A549 (cell line): ENCODE results near the gene SUSD1. TPM values are rescaled to one million over a fixed set of nuclear protein-coding genes. Genes with fewer than 3 reads are reported as not detected.

Experiments
- ATAC-seq, 2 experiments: fragments of 200-7000 bp in 1 of 2; fragments of >200 bp in 1 of 2; cut with Nextera tagmentation in 1 of 2; cut with Tn5 transposase in 1 of 2; 3 replicates each; pipeline versions ENCODE4 v1.8.0 to v1.9.1; 2018 to 2020; ENCODE audit warnings: mild to moderate bottlenecking in 1 of 2, moderate library complexity in 1 of 2
- CTCF ChIA-PET: fragments of 300-600 bp; sonication (Branson Sonifier 250); formaldehyde crosslinking; extraction: SDS; loops from one replicate; lab custom pipeline; 2021; ENCODE audit warnings: antibody characterized with exemption, inconsistent platforms; lab: Yijun Ruan, JAX
- POLR2A ChIA-PET: fragments of 350-600 bp; formaldehyde crosslinking; extraction: SDS; loops from one replicate; lab custom pipeline; 2021; ENCODE audit warnings: antibody characterized with exemption, inconsistent platforms; lab: Yijun Ruan, JAX
- DNase-seq, 2 experiments: peaks; one replicate each; pipeline versions ENCODE4 v3.0.0 to v3.0.0-alpha.2; 2011 to 2016; ENCODE audit warnings: low read depth in 1 of 2, low spot score in 1 of 2
- FAIRE-seq: peaks from 2 replicates; lab custom pipeline; 2011; peaks lifted over from hg19 to GRCh38; lab: Jason Lieb, UNC
- H3K27ac ChIP-seq, 2 experiments: fragments of >200 bp; sonication (Bioruptor Twin); formaldehyde crosslinking; 3 replicates each; pipeline ENCODE4 v1.5.1; 2016 to 2017
- H3K4me1 ChIP-seq: fragments of >200 bp; sonication (Bioruptor Twin); formaldehyde crosslinking; 3 replicates; pipeline ENCODE4 v1.6.1; 2016
- H3K4me2 ChIP-seq: fragments of >200 bp; sonication (Bioruptor Twin); formaldehyde crosslinking; 3 replicates; pipeline ENCODE4 v1.6.1; 2016
- H3K4me3 ChIP-seq: fragments of >200 bp; sonication (Bioruptor Twin); formaldehyde crosslinking; 3 replicates; pipeline ENCODE4 v1.5.1; 2016
- H3K9me3 ChIP-seq: fragments of >200 bp; sonication (Bioruptor Twin); formaldehyde crosslinking; 3 replicates; pipeline ENCODE4 v1.6.1; 2016
- BCL3 ChIP-seq: fragments of >200 bp; sonication (Bioruptor Twin); formaldehyde crosslinking; IDR thresholded peaks from 3 replicates; pipeline ENCODE4 v1.6.1; 2016
- BHLHE40 ChIP-seq: IDR thresholded peaks from 2 replicates; pipeline ENCODE4 v1.6.1; 2012; ENCODE audit warnings: low read depth, low read length, inconsistent platforms
- CBX2 ChIP-seq: fragments of 200-600 bp; sonication (generic); IDR thresholded peaks from 2 replicates; pipeline ENCODE4 v1.6.1; 2016; ENCODE audit warnings: low read depth, mild to moderate bottlenecking, borderline replicate concordance
- CBX8 ChIP-seq: fragments of 200-600 bp; sonication (generic); IDR thresholded peaks from 2 replicates; pipeline ENCODE4 v1.6.1; 2016
- CTCF ChIP-seq: fragments of >200 bp; sonication (Bioruptor Twin); formaldehyde crosslinking; IDR thresholded peaks from 3 replicates; pipeline ENCODE4 v1.5.1; 2016
- EP300 ChIP-seq, 2 experiments: fragments of >200 bp; sonication (Bioruptor Twin); formaldehyde crosslinking; IDR thresholded peaks; 2 replicates in 1 of 2; 3 replicates in 1 of 2; pipeline ENCODE4 v1.6.1; 2016 to 2017
- FOSL2 ChIP-seq, 2 experiments: fragments of 450-650 bp in 1 of 2; fragments of >200 bp in 1 of 2; sonication (Bioruptor Twin) in 1 of 2; formaldehyde crosslinking; IDR thresholded peaks; 2 replicates each; pipeline versions ENCODE4 v1.5.0 to v1.6.1; 2016 to 2020; ENCODE audit warnings: mild to moderate bottlenecking in 1 of 2, moderate library complexity in 1 of 2
- FOXS1 ChIP-seq: fragments of 250-450 bp; sonication (Bioruptor Pico); IDR thresholded peaks from 2 replicates; pipeline ENCODE4 v1.5.0; 2020; ENCODE audit warnings: mild to moderate bottlenecking, moderate library complexity
- KDM1A ChIP-seq: fragments of 200-600 bp; sonication (generic); IDR thresholded peaks from 2 replicates; pipeline ENCODE4 v1.6.1; 2016; ENCODE audit warnings: low read depth, mild to moderate bottlenecking
- MAFK ChIP-seq: fragments of 450-650 bp; IDR thresholded peaks from 2 replicates; pipeline ENCODE4 v1.6.1; 2014; ENCODE audit not compliant: partially characterized antibody
- NPAS2 ChIP-seq: fragments of 250-450 bp; sonication (Bioruptor Pico); IDR thresholded peaks from 2 replicates; pipeline ENCODE4 v1.8.0; 2022; ENCODE audit warnings: mild to moderate bottlenecking, moderate library complexity, borderline replicate concordance
- POLR2A ChIP-seq: IDR thresholded peaks from 2 replicates; pipeline ENCODE4 v1.6.1; 2012; ENCODE audit warnings: mild to moderate bottlenecking, low read length
- RAD21 ChIP-seq, 2 experiments: fragments of >200 bp in 1 of 2; sonication (Bioruptor Twin) in 1 of 2; formaldehyde crosslinking in 1 of 2; IDR thresholded peaks in 1 of 2; conservative IDR thresholded peaks in 1 of 2; 2 replicates in 1 of 2; 3 replicates in 1 of 2; pipeline ENCODE4 v1.6.1; 2012 to 2018; ENCODE audit warnings: inconsistent platforms in 1 of 2
- SMC3 ChIP-seq: fragments of >200 bp; sonication (Bioruptor Twin); formaldehyde crosslinking; IDR thresholded peaks from 3 replicates; pipeline ENCODE4 v1.6.1; 2018; ENCODE audit warnings: inconsistent platforms
- TFCP2L1 ChIP-seq: fragments of 250-450 bp; sonication (Bioruptor Pico); IDR thresholded peaks from 2 replicates; pipeline ENCODE4 v1.5.0; 2021; ENCODE audit warnings: mild to moderate bottlenecking
- ZNF302 ChIP-seq: fragments of 250-450 bp; sonication (Bioruptor Pico); IDR thresholded peaks from 2 replicates; pipeline ENCODE4 v1.9.0; 2021; ENCODE audit warnings: inconsistent platforms, mild to moderate bottlenecking, moderate library complexity
- ZSCAN20 ChIP-seq: fragments of 250-450 bp; sonication (Bioruptor Pico); IDR thresholded peaks from 2 replicates; pipeline ENCODE4 v1.8.0; 2022; ENCODE audit warnings: mild to moderate bottlenecking, moderate library complexity
- WGBS: methylation state at CpG from one replicate; pipeline ENCODE4 v1.1.6; 2017; ENCODE audit errors: missing lambda C conversion rate; 5-methylcytosine and 5-hydroxymethylcytosine counted together
- polyA plus RNA-seq, 4 experiments: library from polyadenylated mRNA; depleted of rRNA in 3 of 4; stranded (reverse); fragments of >200 nt; fragmentation: RNase III in 1 of 4; extraction: RNeasy Plus Mini Kit Qiagen cat#74134 plus additional on column Dnase treatment in 1 of 4; gene quantifications; 2 replicates in 3 of 4; 3 replicates in 1 of 4; pipeline ENCODE4 v1.2.3, GENCODE V29; 2011 to 2017
- TF ChIP-seq, protein P1 (sequence below): fragments of 200-600 bp; sonication (generic); IDR thresholded peaks from 2 replicates; pipeline ENCODE4 v1.6.1; 2016; ENCODE audit warnings: antibody characterized with exemption, mild to moderate bottlenecking, moderate library complexity

Gene SUSD1
- polyA plus RNA-seq, 2 of the 4 experiments (the other 2 are of a cell fraction), result 15.7 to 18.6 TPM

- H3K4me3 ChIP-seq, result no peak overlapping the region
- TF ChIP-seq ZNF302 (CRISPR knock-in tag), result no peak
- no peak for TF ChIP-seq CBX2
- no peak for TF ChIP-seq ZSCAN20 (CRISPR knock-in tag)
- TF ChIP-seq POLR2A, result no peak
- no peak for TF ChIP-seq FOSL2 (IDR thresholded peaks at IDR 0.05)
- TF ChIP-seq FOSL2 (CRISPR knock-in tag; IDR thresholded peaks at IDR 0.05), result 0 out of 2 replicates have a peak, but pooled peaks have one; percentile 12
- FAIRE-seq (no peak), ATAC-seq (no peak), DNase-seq (peak in 1 of 2 experiments; percentile 35)
- H3K4me2 ChIP-seq, result peak overlapping the region; percentile 39
- peak overlapping the region; percentile 74 to 95; a peak in 5 of 6 replicates for H3K27ac ChIP-seq
- POLR2A ChIA-PET, result interaction anchor here (1.7 kb wide), 1 partner anchor 270 kb away, joined by 6 read pairs; the partner anchor contains the start of gene HSDL2
- peaks cover 65% of the 10 kb centered on the region for H3K4me1 ChIP-seq
- WGBS, result 37% methylated on average over 9 of the region's 9 CpGs
- no peaks in the 10 kb centered on the region for H3K9me3 ChIP-seq
- CTCF ChIA-PET, result interaction anchor here (0.7 to 2.5 kb wide), 13 partner anchors 9 to 351 kb away, joined by 3 to 23 read pairs (median 4); partner anchors contain the start of gene PTBP3
Observed at GRCh38 chr9:112110094-112110776, 64.9 kb downstream of the SUSD1 start.

DNA sequence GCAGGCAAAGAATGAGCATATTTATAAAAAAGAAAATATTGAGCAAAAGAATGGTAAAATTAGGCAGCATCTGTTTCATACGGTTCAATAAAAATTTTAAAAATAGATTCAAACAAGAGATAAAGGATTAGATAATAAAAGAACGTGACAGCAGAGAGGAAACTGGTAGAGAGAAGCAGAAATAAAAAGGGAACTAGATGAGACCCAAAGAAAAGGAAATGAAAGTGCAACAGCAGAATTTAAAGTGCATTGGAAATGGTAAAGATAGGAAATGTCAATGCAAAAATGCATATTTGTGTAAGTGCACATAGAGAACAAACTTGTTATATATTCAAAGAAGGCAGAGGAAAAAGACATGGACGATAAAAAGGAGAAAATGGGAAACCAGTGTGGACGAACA lies 70.2 kb downstream of the SUSD1 start:
- Histone ChIP-seq H3K9me3 (no peaks in the 10 kb centered on the region), H3K4me2 (no peak overlapping the region), H3K4me1 (peaks cover 12% of the 10 kb centered on the region)
- no peak for DNase-seq
- FAIRE-seq, result no peak
- ChIA-PET POLR2A (no interaction called here), CTCF (interaction anchor here (1.5 kb wide), 1 partner anchor 228 kb away, joined by 3 read pairs; the partner anchor contains the start of gene PTBP3)
- WGBS, result 89% methylated on average over 4 of the region's 4 CpGs
- no peak for TF ChIP-seq RAD21 (conservative IDR thresholded peaks at IDR 0.05 in 1 of 2, IDR thresholded peaks at IDR 0.05 in 1 of 2)
- no peak for TF ChIP-seq CBX8
- TF ChIP-seq BHLHE40, result no peak
- TF ChIP-seq NPAS2 (CRISPR knock-in tag), result no peak
- no peak for TF ChIP-seq KDM1A
- TF ChIP-seq SMC3, result no peak
- no peak for TF ChIP-seq TFCP2L1 (CRISPR knock-in tag)
- TF ChIP-seq, protein P1, sequence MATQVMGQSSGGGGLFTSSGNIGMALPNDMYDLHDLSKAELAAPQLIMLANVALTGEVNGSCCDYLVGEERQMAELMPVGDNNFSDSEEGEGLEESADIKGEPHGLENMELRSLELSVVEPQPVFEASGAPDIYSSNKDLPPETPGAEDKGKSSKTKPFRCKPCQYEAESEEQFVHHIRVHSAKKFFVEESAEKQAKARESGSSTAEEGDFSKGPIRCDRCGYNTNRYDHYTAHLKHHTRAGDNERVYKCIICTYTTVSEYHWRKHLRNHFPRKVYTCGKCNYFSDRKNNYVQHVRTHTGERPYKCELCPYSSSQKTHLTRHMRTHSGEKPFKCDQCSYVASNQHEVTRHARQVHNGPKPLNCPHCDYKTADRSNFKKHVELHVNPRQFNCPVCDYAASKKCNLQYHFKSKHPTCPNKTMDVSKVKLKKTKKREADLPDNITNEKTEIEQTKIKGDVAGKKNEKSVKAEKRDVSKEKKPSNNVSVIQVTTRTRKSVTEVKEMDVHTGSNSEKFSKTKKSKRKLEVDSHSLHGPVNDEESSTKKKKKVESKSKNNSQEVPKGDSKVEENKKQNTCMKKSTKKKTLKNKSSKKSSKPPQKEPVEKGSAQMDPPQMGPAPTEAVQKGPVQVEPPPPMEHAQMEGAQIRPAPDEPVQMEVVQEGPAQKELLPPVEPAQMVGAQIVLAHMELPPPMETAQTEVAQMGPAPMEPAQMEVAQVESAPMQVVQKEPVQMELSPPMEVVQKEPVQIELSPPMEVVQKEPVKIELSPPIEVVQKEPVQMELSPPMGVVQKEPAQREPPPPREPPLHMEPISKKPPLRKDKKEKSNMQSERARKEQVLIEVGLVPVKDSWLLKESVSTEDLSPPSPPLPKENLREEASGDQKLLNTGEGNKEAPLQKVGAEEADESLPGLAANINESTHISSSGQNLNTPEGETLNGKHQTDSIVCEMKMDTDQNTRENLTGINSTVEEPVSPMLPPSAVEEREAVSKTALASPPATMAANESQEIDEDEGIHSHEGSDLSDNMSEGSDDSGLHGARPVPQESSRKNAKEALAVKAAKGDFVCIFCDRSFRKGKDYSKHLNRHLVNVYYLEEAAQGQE, result no peak
- TF ChIP-seq CTCF, result no peak
- no peak for TF ChIP-seq MAFK
- no peak for TF ChIP-seq CBX2
- TF ChIP-seq BCL3, result no peak
- no peak for TF ChIP-seq FOXS1
- no peak for TF ChIP-seq POLR2A
- TF ChIP-seq EP300 (IDR thresholded peaks at IDR 0.05), result no peak
- TF ChIP-seq, all 56 proteins: peak for 0
- no peak overlapping the region for H3K27ac ChIP-seq
- H3K4me3 ChIP-seq, result no peak overlapping the region
- ATAC-seq, result no peak
